ENCODE data around the gene IRF1.

IRF1 gene

DNA sequence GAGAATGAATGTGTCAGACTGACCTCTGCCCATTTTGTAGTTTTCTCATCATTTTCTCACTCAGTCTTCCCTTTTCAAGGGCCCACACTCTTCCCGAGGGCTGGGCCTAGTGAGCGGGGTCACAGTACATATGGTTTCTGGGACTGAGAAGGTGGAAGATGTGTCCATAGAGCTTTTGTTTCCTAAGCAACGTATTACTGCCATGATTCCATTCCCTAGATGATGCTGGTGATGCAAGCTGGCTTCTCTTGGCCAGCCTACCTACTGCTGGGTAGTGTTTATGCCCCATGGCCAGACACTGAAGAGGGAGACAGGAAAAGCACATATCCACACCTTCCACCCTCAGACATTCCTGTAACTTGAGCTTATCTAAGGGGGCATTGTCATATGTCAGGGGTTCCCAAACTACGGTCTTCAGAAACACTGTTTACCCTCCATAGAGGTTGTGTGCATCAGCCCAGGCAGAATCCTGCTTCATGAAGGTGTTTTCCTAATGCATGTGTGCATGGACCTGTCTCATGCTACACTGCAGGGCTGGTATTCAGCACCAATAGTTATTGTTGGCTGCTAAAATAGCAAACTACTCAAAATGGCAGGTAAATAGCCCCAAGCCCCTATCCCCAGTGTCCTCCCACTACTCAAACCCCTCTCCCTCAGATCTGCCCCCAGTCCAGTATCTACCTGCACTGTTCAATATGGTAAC, 9.5 kb downstream of the IRF1 start:
- H3K4me3 ChIP-seq (ENCODE audit: low read depth, low read length), result no peak overlapping the region
- no peak for DNase-seq (ENCODE audit: low read depth)
- no peak for TF ChIP-seq CTCF (IDR thresholded peaks at IDR 0.05; ENCODE audit: control insufficient read depth, extremely low read depth, insufficient read depth)

- no peak for DNase-seq (ENCODE audit: low read depth)
- no peak for TF ChIP-seq CTCF (IDR thresholded peaks at IDR 0.05; ENCODE audit: control insufficient read depth, extremely low read depth, insufficient read depth)
- no peak overlapping the region for H3K4me3 ChIP-seq (ENCODE audit: low read depth, low read length)
Observed at GRCh38 chr5:132480546-132480892, 10.1 kb downstream of the IRF1 start.

- TF ChIP-seq CTCF (IDR thresholded peaks at IDR 0.05; ENCODE audit: control insufficient read depth, extremely low read depth, insufficient read depth), result no peak
- H3K4me3 ChIP-seq (ENCODE audit: low read depth, low read length), result no peak overlapping the region
- DNase-seq (ENCODE audit: low read depth), result no peak
Observed at GRCh38 chr5:132480042-132480441, 10.5 kb downstream of the IRF1 start.

- no peak for TF ChIP-seq CTCF (IDR thresholded peaks at IDR 0.05; ENCODE audit: control insufficient read depth, extremely low read depth, insufficient read depth)
- no peak overlapping the region for H3K4me3 ChIP-seq (ENCODE audit: low read depth, low read length)
Observed at GRCh38 chr5:132479111-132479951, 11.2 kb downstream of the IRF1 start.

DNA sequence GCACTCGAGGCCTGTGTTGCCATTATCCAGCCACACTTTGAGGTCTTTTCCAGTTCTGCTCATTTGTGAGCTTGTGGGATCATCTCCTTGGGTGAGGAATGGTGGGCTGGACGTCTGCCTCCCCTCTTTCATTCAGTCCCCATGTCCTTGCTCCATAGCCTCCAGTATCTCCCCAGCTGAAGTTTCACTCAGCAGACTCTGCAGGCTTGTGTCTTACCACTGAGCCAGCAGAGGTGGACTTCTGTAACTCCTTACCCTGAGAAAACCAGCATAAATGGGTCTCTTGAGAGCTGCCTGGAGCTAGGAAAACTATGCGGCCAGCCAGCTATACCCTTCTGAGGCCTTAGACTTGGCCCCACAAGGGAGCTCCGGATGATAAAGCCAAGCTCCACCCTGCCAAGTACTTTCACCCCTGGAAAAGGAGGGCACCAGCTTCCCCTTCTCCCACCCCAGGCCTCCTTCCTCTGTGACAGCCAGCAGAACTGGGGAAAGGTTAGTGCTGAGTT, 12.2 kb downstream of the IRF1 start:
- no peak for TF ChIP-seq CTCF (IDR thresholded peaks at IDR 0.05; ENCODE audit: control insufficient read depth, extremely low read depth, insufficient read depth)
- H3K4me3 ChIP-seq (ENCODE audit: low read depth, low read length), result no peak overlapping the region
- no peak for DNase-seq (ENCODE audit: low read depth)

More at GRCh38 chr5:132479111-132479951, 11.2 kb downstream of the IRF1 start:
- no peak for DNase-seq (ENCODE audit: low read depth)

DNA sequence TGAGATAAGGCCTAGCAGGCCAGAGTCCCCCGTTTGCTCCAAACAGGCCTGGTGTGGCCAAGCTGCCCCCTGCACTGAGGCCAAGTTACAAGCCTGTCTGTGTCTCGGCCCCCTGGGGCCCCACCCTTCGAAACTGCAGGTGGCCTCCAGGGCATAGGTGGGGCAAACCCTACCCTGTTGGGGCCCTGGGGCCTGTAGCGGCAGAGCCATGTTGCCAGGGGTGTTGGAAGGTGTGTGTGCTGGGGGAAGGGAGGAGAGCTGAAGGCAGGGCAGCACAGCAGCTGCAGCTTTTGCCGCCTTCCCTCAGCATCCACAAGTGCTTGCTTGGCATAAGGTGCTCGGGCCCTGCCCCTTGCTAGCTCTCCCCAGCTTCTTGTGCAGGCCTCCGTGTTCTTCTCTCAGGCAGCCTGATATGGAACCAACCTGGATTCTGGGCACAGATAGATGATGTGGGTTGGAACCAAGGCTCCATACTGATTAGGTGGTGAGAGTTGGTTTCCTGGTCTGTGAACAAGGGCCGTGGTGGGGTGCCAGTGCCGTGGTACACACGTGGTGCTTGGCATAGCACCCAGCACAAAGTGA, 12.7 kb downstream of the IRF1 start:
- no peak for DNase-seq (ENCODE audit: low read depth)
- no peak overlapping the region for H3K4me3 ChIP-seq (ENCODE audit: low read depth, low read length)
- no peak for TF ChIP-seq CTCF (IDR thresholded peaks at IDR 0.05; ENCODE audit: control insufficient read depth, extremely low read depth, insufficient read depth)

Data from LNCaP clone FGC (cell line).